ENCODE measurements around the gene MYH15. TPM values are rescaled to one million over a fixed set of nuclear protein-coding genes. Genes with fewer than 3 reads are reported as not detected.

Gene MYH15
- total and polyA plus RNA-seq, 2 of the 8 experiments (the other 6 are each of a cell fraction or from before 2014, with no cell fraction given), result under 0.01 TPM; not detected in 1

DNA sequence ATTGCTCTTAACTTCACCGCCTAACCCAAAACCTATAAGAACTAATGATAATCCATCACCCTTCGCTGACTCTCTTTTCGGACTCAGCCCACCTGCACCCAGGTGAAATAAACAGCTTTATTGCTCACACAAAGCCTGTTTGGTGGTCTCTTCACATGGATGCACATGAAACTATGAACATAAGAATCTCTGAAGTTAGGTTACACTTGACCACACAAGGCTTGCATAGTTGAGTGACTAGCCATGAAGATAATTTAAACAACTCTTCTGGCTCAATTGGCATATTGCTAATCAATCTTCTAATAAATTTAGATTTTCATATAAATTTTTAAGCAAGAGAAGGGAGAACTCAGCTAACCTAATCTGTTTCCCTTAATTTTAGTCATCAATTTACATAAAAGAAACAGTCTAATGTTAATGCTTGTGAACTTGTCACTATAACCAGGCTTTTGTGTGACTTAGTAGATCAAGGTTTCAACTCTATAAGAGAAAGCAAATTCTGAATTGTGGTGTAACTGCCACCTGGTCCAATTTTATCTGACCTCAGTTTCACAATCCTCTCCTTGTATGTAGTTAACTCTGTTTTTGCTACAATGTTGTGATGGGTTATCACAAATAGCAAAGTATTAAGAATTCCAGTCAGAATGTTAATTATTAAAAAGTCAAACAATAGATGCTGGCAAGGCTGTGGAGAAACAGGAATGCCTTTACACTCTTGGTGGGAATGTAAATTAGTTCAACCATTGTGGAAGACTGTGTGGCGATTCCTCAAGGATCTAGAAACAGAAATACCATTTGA lies 132.0 kb downstream of the MYH15 start:
- no peaks in the 10 kb centered on the region for H4K20me1 ChIP-seq (replicated peaks in 1 of 2; ENCODE audit: control insufficient read depth in 1 of 2, insufficient read depth in 2 of 2, low read length in 2 of 2)
- H3K27me3 ChIP-seq (replicated peaks in 1 of 4; ENCODE audit: control insufficient read depth in 3 of 4, extremely low read depth in 1 of 4, insufficient read depth in 3 of 4, low read length in 3 of 4), result no peaks in the 10 kb centered on the region
- H2BK15ac ChIP-seq (ENCODE audit: low read length), result no peak overlapping the region
- H4K91ac ChIP-seq (replicated peaks; ENCODE audit: insufficient read length, low read length), result no peak overlapping the region
- no peaks in the 10 kb centered on the region for H3K9me3 ChIP-seq (ENCODE audit: insufficient read depth in 2 of 2, low read depth in 1 of 2, low read length in 1 of 2)
- H3K4me2 ChIP-seq (ENCODE audit: insufficient read depth in 1 of 2, low read depth in 2 of 2, low read length in 2 of 2), result no peak overlapping the region
- no peak overlapping the region for H2BK5ac ChIP-seq (ENCODE audit: low read depth, low read length)
- no peak overlapping the region for H3K23ac ChIP-seq (ENCODE audit: insufficient read length)
- 88% methylated on average over 4 of the region's 4 CpGs; no CpG with 5 or more reads in 1 of the 2 experiments for WGBS, 2 experiments (ENCODE audit: extremely low coverage in 1 of 2, insufficient coverage in 1 of 2, insufficient read length in 1 of 2, insufficient replicate concordance in 2 of 2, low coverage in 1 of 2, low lambda C conversion rate in 2 of 2, missing lambda C conversion rate in 1 of 2)
- no peak overlapping the region for H3K4me3 ChIP-seq (ENCODE audit: extremely low read depth in 1 of 4, insufficient read depth in 2 of 4, low read depth in 3 of 4, low read length in 4 of 4)
- H3K36me3 ChIP-seq (ENCODE audit: control insufficient read depth in 2 of 4, insufficient read depth in 4 of 4, low read length in 3 of 4), result no peaks in the 10 kb centered on the region
- no peaks in the 10 kb centered on the region for H3K23me2 ChIP-seq (ENCODE audit: low read depth, low read length)
- H2BK120ac ChIP-seq (replicated peaks; ENCODE audit: low read depth, low read length), result no peak overlapping the region
- no peak overlapping the region for H2AK5ac ChIP-seq (ENCODE audit: low read depth, low read length)
- CTCF ChIA-PET (ENCODE audit: partially characterized antibody), result interaction anchor here (1.7 kb wide), 1 partner anchor 220 kb away, joined by 4 read pairs; no protein-coding TSS in a partner anchor
- H2BK20ac ChIP-seq (ENCODE audit: low read length), result no peak overlapping the region
- no peak for DNase-seq (ENCODE audit: low read depth in 1 of 2, low spot score in 2 of 2)
- no peak overlapping the region for H3K27ac ChIP-seq (ENCODE audit: low read depth, low read length)
- no peak overlapping the region for H2BK12ac ChIP-seq (ENCODE audit: low read depth, low read length)
- no peak overlapping the region for H3K4ac ChIP-seq (replicated peaks; ENCODE audit: insufficient read length, low read depth, low read length)
- H3K4me1 ChIP-seq (replicated peaks in 1 of 4; ENCODE audit: control insufficient read depth in 3 of 4, insufficient read depth in 4 of 4, low read length in 3 of 4), result peaks cover 2 to 10% (median 5%) of the 10 kb centered on the region in 4 experiments; a peak in 4 of 7 replicates
- H3K79me1 ChIP-seq (ENCODE audit: low read depth, low read length), result no peaks in the 10 kb centered on the region
- no peak overlapping the region for H3K56ac ChIP-seq (replicated peaks; ENCODE audit: insufficient read length, low read depth, low read length)
- H4K5ac ChIP-seq (ENCODE audit: insufficient read length, low read depth, low read length), result no peak overlapping the region
- H3K79me2 ChIP-seq (ENCODE audit: control insufficient read depth in 1 of 2, insufficient read depth in 2 of 2, low read length in 2 of 2), result no peaks in the 10 kb centered on the region
- no peak overlapping the region for H3K14ac ChIP-seq (ENCODE audit: insufficient read length)
- no peak overlapping the region for H2AFZ ChIP-seq (ENCODE audit: low read length)
- H3K18ac ChIP-seq (ENCODE audit: extremely low read depth, low read length), result no peak overlapping the region
- no peak overlapping the region for H3K9ac ChIP-seq (replicated peaks in 1 of 4; ENCODE audit: extremely low read depth in 1 of 4, low read depth in 3 of 4, low read length in 3 of 4)
- POLR2A ChIA-PET (ENCODE audit: partially characterized antibody), result no interaction called here
- FAIRE-seq, result no peak
- H4K8ac ChIP-seq (ENCODE audit: extremely low read depth, insufficient read depth, low read length), result no peak overlapping the region
- no peak for TF ChIP-seq SIX5 (IDR thresholded peaks at IDR 0.05; ENCODE audit: low read depth, low read length)
- TF ChIP-seq HDAC2 (IDR thresholded peaks at IDR 0.05; ENCODE audit: borderline replicate concordance in 1 of 2, low read depth in 2 of 2, low read length in 2 of 2), result no peak
- TF ChIP-seq MAX (IDR thresholded peaks at IDR 0.05), result no peak
- no peak for TF ChIP-seq GTF2F1 (IDR thresholded peaks at IDR 0.05; ENCODE audit: borderline replicate concordance, low read depth, low read length)
- no peak for TF ChIP-seq BACH1 (IDR thresholded peaks at IDR 0.05; ENCODE audit: low read length)
- TF ChIP-seq RNF2 (IDR thresholded peaks at IDR 0.05; ENCODE audit: borderline replicate concordance, low read depth, low read length, missing control alignments, poor library complexity, severe bottlenecking), result no peak
- no peak for TF ChIP-seq RFX5 (IDR thresholded peaks at IDR 0.05; ENCODE audit: borderline replicate concordance, low read depth, low read length)
- TF ChIP-seq KDM1A (IDR thresholded peaks at IDR 0.05; ENCODE audit: borderline replicate concordance, low read length), result no peak
- no peak for TF ChIP-seq ASH2L (IDR thresholded peaks at IDR 0.05; ENCODE audit: low read length)
- TF ChIP-seq POLR2AphosphoS5 (IDR thresholded peaks at IDR 0.05; ENCODE audit: low read depth, low read length), result no peak
- TF ChIP-seq CBX5 (IDR thresholded peaks at IDR 0.05; ENCODE audit: low read depth, low read length), result no peak
- no peak for TF ChIP-seq KDM5A (IDR thresholded peaks at IDR 0.05; ENCODE audit: low read length)
